NCI-H524 (cell line): ENCODE data around the gene HDAC4.

ENCODE experiments used
- DNase-seq, 2 experiments: peaks; one replicate each; lab custom pipeline; 2025; lab: John Stamatoyannopoulos, UW

Gene HDAC4

GRCh38 chr2:239222312-239222660, 178.5 kb downstream of the HDAC4 start:
- no peak for DNase-seq

- no peak for DNase-seq
These were observed 179.8 kb downstream of the HDAC4 start for GRCh38 chr2:239220981-239221396.

GRCh38 chr2:239220341-239220740, 180.5 kb downstream of the HDAC4 start:
- no peak for DNase-seq

- no peak for DNase-seq
These were observed 184.1 kb downstream of the HDAC4 start for GRCh38 chr2:239216614-239217273.

GRCh38 chr2:239215988-239216613, 184.7 kb downstream of the HDAC4 start:
- no peak for DNase-seq

GRCh38 chr2:239215136-239215925, 185.5 kb downstream of the HDAC4 start:
- no peak for DNase-seq

GRCh38 chr2:239214725-239215124, 186.1 kb downstream of the HDAC4 start:
- no peak for DNase-seq

- no peak for DNase-seq
These were observed 187.1 kb downstream of the HDAC4 start for GRCh38 chr2:239213643-239214101.

- peak in 1 of 2 experiments; percentile 3 for DNase-seq
These were observed 187.7 kb downstream of the HDAC4 start for GRCh38 chr2:239212929-239213642.

- DNase-seq = no peak
These were observed 188.5 kb downstream of the HDAC4 start for GRCh38 chr2:239212121-239212928.

- no peak for DNase-seq
These were observed 189.3 kb downstream of the HDAC4 start for GRCh38 chr2:239211396-239212094.

- DNase-seq = no peak
These were observed 191.0 kb downstream of the HDAC4 start for GRCh38 chr2:239209783-239210182.

GRCh38 chr2:239208465-239209180, 192.2 kb downstream of the HDAC4 start:
- DNase-seq = no peak

GRCh38 chr2:239206851-239207250, 194.0 kb downstream of the HDAC4 start:
- DNase-seq = no peak

GRCh38 chr2:239206042-239206441, 194.8 kb downstream of the HDAC4 start:
- no peak for DNase-seq

GRCh38 chr2:239204876-239205468, 195.8 kb downstream of the HDAC4 start:
- no peak for DNase-seq

- no peak for DNase-seq
These were observed 196.5 kb downstream of the HDAC4 start for GRCh38 chr2:239204136-239204875.

- no peak for DNase-seq
These were observed 197.2 kb downstream of the HDAC4 start for GRCh38 chr2:239203443-239204135.
